GM10266 (cell line): ENCODE measurements around the gene WWOX.

Experiments used
- DNase-seq: peaks from one replicate; pipeline ENCODE4 v3.0.0; 2012; ENCODE audit errors: extremely low spot score
- TF ChIP-seq, protein P1 (sequence below): IDR thresholded peaks from 2 replicates; pipeline ENCODE4 v1.5.1; 2012; ENCODE audit warnings: mild to moderate bottlenecking, low read depth; ENCODE audit not compliant: control insufficient read depth, insufficient read depth; ENCODE audit errors: missing control alignments

Gene WWOX

DNA sequence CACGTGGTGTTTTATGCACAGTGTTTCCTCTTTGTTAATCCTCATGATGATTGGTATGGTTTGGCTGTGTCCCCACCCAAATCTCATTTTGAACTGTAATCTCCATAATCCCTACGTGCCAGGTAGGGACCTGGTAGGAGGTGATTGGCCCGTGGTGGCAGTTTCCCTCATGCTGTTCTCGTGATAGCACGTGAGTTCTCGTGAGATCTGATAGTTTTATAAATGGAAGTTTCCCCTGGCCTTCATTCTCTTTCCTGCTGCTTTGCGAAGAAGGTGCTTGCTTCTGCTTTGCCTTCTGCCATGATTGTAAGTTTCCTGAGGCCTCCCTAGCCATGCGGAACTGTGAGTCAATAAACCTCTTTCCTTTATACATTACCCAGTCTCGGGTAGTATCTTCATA is 115.8 kb downstream of the WWOX start:
- no peak for DNase-seq
- TF ChIP-seq, protein P1, sequence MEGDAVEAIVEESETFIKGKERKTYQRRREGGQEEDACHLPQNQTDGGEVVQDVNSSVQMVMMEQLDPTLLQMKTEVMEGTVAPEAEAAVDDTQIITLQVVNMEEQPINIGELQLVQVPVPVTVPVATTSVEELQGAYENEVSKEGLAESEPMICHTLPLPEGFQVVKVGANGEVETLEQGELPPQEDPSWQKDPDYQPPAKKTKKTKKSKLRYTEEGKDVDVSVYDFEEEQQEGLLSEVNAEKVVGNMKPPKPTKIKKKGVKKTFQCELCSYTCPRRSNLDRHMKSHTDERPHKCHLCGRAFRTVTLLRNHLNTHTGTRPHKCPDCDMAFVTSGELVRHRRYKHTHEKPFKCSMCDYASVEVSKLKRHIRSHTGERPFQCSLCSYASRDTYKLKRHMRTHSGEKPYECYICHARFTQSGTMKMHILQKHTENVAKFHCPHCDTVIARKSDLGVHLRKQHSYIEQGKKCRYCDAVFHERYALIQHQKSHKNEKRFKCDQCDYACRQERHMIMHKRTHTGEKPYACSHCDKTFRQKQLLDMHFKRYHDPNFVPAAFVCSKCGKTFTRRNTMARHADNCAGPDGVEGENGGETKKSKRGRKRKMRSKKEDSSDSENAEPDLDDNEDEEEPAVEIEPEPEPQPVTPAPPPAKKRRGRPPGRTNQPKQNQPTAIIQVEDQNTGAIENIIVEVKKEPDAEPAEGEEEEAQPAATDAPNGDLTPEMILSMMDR = no peak

DNA sequence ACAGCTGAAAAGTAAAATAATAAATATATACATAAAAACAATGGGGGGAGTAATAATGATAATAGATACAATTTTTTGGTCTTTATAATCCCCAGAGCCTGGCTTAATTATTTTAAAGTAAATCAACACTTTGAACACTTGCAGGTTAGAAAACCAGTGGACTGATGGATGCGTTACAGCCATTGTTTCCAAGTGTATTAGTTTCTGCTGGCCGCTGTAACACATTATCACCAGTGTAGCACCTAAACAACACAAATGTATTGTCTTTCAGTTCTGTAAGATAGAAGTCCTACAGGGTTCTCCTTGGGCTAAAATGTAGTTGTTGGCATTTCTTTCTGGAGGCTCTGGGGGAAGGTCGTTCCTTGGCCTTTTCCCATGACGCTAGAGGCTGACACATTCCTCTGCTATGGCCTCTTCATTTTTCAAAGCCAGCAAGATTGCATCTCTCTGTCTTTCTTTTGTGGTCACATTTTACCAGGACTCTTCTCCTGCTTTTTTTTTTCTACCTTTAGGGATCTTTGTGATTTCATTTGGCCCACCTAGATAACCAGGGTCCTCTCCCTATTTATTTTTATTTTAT is 116.8 kb downstream of the WWOX start:
- no peak for DNase-seq
- TF ChIP-seq, protein P1 = no peak

DNA sequence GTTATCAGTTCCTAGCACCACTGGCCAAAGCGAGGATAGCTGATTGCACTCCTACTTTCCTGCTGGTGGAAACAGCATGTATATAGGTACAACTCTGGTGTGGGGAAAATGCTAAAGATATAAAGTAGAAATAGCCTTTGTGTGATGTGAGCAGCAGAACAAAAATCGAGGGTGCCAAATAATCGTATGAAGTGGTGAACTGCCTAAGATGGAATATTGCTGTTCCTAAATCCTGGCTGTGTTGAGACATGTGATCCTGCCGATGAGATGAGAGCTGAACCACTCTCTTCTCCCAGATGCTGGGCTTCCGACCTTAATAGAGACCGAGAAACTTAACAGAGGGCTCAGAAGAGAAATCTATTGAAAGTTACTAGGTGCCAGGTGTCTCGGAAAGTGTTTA is 117.8 kb downstream of the WWOX start:
- no peak for DNase-seq
- TF ChIP-seq, protein P1 = no peak

DNA sequence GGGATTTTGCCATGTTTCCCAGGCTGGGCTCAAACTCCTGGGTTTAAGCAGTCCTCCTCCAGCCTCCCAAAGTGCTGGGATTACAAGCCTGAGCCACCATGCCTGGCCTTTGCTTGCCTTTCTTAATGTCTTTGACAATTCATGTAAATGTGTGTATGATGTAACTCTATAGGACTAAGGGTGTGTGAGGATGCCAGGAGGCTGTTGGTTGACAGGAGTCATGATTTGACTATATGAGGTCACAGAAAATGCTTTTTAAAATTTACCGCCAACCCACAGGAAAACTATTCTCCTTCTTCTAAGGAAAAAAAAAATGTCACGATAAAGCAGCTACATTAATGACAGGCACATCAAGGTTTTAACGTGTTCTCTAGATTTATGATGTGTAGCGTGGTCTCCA is 118.8 kb downstream of the WWOX start:
- DNase-seq = no peak

DNA sequence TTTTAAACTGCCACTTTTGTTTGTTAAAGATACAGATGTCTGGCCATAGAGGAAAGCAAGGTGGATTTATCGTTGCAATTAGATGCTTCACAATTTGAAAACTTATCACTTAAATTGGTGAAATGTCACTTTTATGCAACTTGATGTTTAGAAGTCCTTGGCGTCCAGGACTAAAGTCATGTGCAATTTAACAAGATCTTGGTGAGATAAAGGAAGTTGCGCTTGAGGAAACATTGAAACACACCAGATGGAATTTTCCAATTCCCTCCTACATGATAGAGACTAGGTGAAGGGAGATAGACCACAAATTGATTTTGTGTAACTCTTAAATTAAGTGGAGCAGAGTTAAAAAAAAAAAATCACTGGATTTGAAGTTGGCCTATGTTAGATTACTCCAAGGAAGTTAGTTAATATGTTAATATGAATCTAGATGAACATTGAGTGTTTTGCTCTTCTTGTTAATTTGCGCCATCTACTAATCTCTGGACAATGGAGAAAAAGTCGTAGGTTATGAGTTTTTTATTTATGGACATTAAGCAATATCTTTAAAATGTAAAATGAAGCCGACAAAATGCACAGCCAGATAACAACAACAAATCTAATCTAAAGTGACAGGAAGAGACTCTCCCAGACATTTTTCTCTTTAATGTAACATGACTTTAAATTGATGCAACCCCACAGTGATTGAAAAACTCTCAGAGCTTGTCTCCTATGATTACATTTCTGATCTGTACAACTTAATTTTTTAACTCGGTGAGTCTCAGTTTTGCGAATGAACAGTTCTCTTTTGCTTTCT is 119.6 kb downstream of the WWOX start:
- DNase-seq = no peak
- TF ChIP-seq, protein P1 = no peak

More for the DNA sequence above, 118.8 kb downstream of the WWOX start:
- TF ChIP-seq, protein P1 = no peak

DNA sequence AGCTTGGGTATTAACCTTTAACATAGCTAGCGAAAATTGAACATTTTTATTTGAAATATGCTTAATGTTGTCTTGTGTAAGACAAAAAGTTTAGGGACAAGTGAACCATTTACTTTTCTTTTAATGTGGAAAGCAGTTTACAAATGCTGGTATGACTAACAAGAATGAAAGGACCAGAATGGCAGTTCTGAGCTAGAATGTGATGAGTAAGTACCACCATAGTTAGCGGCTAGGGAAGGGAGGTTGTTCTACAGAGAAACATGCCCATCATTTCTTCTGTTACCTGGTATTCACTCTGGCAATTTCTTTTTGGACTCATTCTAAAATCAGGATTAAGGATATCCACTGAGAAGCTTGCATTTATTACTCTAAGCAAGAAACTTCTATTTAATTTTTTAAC is 121.1 kb downstream of the WWOX start:
- TF ChIP-seq, protein P1 = no peak
- DNase-seq = no peak

DNA sequence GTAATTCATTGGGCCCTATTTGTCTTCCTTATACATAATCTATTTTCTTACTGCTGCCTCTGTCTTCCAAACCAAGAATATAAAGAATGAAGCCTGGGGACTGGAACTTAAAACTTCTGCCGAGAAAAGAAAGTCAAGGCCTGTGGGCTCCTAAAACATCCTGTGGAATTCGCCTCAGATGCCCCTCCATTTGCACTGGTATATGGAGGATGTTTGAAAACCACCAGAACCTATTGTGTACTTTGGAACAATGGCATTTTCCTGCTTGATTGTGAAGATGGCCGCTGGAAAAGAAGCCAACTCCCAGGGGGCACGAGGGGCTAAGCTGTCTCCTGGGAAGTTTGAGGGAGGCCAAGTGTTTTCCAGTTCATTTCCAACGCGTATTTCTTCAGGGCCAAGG is 122.4 kb downstream of the WWOX start:
- TF ChIP-seq, protein P1 = no peak
- DNase-seq = no peak
